ENCODE data around the gene DYDC2.

GRCh38 chr10:80373502-80373901, 16.9 kb downstream of the DYDC2 start:
- TF ChIP-seq CTCF (IDR thresholded peaks at IDR 0.05; ENCODE audit: low read depth, low read length, missing input control) (no peak), MAX (IDR thresholded peaks at IDR 0.05) (no peak), RXRA (IDR thresholded peaks at IDR 0.05) (peak in 1 of 2 donors; percentile 5), FOXA1 (IDR thresholded peaks at IDR 0.05) (no peak), RAD21 (IDR thresholded peaks at IDR 0.05) (no peak), JUND (IDR thresholded peaks at IDR 0.05) (no peak), REST (IDR thresholded peaks at IDR 0.05) (no peak), TAF1 (conservative IDR thresholded peaks at IDR 0.05) (no peak), YY1 (IDR thresholded peaks at IDR 0.05) (no peak), SP1 (IDR thresholded peaks at IDR 0.05) (no peak), GABPA (IDR thresholded peaks at IDR 0.05 in 1 of 2, conservative IDR thresholded peaks at IDR 0.05 in 1 of 2) (no peak)
